HG03159 (cell line): ENCODE measurements around the gene C6orf15.

Experiments used
- ATAC-seq: cut with Tn5 transposase; IDR thresholded peaks from one replicate; pipeline ENCODE4 v1.9.1; 2021; ENCODE audit warnings: mild to moderate bottlenecking, moderate library complexity; ENCODE audit not compliant: unreplicated experiment

Gene C6orf15

GRCh38 chr6:31112478-31112877 lies at the start of gene C6orf15:
Gene C6orf15, minus strand, starts transcription at chr6:31112575. Its CDS starts 20 bp downstream, at chr6:31112555.
- ATAC-seq, result no peak

GRCh38 chr6:31161216-31162126 lies 49.1 kb upstream of the C6orf15 start:
- no peak for ATAC-seq

DNA sequence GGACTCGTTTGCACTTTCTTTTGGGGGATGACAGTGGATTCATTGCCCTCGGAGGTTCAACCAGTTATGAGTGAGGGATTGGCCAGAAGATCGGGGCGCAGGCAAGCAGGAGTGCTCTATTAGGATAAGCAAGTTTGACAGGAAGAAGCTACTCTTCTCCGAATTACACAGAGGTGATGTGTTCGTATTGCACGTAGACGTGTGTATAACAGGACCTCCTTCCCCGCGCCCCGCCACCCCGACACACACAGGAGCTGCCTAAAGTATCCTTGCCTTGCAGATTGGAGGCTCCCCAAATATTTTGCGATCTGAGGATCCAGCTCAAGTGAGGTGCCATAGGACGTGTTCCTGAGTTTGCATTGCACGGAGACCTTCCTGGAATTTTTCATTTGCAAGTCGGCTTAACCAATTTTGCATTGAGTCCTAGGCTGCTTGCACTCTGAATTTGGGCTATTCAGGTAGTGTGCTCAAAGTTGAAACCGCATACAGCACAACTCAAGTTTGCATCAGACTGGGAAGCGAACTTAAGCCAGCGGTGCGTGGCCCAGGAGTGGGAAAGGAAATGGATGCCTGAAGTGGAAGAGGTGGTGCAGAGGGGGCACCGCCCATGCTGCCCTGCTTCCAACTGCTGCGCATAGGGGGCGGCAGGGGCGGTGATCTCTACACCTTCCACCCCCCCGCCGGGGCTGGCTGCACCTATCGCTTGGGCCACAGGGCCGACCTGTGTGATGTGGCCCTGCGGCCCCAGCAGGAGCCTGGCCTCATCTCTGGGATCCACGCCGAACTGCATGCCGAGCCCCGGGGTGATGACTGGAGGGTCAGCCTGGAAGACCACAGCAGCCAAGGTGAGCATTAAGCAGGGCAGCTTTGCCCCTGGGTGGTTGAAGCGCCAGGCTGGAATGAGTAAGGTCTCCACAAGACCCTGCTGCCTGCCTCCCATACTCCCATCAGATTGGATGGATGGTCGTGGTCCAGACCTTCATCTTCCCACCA lies 46.8 kb upstream of the C6orf15 start:
- peak; percentile 3 for ATAC-seq

DNA sequence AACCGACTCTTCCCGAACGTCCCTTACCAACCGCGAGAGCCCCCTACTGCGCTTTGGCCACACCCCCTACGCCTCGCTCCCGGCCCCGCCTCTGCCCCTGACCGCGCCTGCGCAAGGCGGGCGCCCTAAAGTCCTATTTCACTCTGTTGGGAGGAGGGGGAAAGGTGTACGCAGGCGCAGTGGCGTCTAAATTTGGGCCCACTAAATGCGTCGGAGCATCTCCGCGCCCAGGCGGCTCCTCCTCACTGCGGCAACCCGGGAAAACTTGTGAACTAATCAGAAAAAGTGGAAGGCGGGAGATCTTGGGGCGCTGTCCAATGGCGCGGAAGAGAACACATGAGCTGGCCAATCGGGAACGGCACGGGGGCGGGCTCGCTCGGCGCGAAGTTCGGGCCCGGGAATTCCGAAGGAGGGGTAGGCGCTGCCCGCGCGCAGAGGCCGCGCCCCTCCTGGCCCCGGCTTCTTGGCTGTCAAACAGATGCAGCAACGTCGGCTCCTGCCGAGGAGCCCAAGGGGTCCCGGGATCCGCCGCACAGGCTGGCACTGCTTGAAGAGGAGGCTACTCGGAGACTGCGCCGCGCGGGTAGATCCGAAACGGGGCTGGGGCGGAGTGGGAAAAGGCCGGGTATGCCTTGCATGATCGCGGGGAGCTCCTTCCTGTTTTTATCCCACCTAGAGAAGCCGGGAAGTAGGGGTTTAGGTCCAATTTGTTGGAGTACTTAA lies 45.9 kb upstream of the C6orf15 start, which contains the start of gene TCF19:
Gene TCF19, plus strand, starts transcription at position 450 of the 723 bp plus-strand sequence. CDS start 881 bp downstream, outside the sequence.
- peak; percentile 85 for ATAC-seq

DNA sequence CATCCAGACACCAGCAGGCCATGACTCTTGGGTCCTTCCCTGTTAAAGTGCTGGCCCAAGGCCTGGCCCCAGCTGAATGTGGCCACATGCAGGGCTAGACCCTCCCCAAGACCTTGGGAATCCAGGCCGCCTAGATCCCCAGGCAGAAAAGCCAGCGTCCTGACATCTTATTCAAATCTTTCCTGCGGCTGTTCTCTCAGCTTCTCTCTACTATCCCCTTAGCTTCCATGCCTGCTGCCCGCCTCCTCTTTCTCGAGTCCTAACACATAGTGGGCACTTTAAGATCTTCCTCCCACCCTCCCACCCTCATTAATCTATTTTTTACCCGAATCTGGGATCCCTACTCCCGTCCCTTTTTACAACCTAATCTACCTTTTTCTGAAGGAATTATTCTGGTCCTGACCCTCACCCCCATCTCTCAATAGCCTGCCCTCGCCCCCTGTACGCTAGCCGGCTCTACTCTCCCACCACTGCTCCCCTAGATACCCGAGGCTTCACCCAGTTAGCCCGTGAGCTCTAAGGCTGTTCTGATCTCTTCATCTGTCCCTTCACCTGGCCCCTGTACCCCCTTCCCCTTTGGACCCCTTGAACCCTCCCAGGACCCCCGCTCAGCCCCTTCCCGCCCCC lies 45.3 kb upstream of the C6orf15 start, which contains the start of gene CCHCR1:
Gene CCHCR1, minus strand, starts transcription at position 290 of the 627 bp plus-strand sequence. Its CDS starts 202 bp downstream, at position 88.
- ATAC-seq, result peak; percentile 3

DNA sequence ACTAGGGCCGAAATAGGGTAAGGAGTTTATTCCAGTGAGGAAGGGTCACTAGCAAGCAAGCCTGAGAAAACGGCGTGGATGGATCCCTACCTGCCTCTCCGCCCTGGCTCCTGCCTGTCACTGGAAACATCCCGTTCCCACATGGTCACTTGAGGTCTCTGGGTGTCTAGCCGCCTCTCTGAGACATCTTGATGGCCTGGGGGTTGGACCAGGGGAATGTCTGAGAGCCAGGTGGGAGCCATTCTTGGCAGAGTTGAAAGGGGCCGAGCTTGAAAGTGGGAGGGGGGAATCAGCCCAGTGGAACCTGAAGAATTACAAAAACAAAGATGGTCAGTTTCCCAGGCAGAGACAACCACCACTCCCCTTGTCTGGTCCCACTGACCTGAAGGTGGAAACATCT lies 44.3 kb upstream of the C6orf15 start:
- no peak for ATAC-seq

DNA sequence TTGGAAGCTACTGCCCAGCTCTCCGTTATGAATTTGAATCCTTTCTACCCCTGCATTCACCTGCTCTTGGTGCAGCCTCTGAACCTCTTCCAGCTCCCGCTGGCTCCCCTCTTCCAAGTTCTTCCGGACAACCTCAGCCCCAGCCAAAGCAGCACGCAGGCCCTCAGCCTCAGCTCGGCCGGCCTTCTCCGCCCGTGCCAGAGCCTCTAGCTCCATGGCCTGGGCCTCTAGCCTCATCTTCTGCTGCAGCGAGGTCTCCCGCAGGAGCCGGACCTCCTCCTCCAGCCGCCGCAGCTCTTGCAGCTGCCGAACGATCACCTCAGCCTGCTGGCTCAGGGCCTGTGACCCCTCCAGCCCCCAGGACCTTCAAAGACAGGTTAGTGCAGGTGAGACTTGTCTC lies 42.1 kb upstream of the C6orf15 start:
- no peak for ATAC-seq

DNA sequence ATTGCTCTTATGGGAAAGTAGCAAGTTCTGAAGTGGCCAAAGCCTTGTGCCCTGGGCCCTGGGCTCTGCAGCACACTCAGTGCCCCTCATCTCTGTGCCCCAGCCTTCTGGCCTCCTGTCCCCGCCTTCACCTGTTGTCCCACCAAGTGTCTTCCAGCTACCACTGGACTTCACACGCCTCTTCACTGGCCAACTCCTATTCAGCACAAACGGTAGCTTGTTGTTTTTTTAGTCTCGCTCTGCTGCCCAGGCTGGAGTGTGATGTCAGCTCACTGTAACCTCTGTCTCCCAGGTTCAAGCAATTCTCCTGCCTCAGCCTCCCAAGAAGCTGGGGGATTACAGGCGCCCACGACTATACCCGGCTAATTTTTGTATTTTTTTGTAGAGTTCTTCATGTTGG lies 40.4 kb upstream of the C6orf15 start:
- no peak for ATAC-seq

- no peak for ATAC-seq
These were observed 37.6 kb upstream of the C6orf15 start for GRCh38 chr6:31149827-31150447.

GRCh38 chr6:31145386-31145785 lies 33.0 kb upstream of the C6orf15 start:
- no peak for ATAC-seq

DNA sequence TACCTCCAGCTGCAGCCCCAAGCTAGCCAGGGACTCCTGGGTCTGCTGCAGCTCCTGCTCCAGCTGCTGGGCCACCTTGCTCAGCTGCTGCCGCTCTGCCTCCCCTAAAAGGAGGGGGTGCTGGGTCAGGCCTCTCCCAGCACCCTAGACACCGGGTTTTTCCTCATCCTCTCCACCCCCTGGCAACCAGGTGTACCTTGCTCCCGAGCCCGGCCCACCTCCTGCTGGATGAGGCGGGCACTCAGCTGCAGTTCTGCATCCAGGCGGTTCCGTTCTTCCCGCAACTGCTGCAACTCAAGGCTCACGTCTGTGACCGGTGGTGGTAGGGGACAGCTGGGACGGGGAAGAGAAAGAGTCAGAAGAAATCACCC lies 32.6 kb upstream of the C6orf15 start:
- no peak for ATAC-seq

DNA sequence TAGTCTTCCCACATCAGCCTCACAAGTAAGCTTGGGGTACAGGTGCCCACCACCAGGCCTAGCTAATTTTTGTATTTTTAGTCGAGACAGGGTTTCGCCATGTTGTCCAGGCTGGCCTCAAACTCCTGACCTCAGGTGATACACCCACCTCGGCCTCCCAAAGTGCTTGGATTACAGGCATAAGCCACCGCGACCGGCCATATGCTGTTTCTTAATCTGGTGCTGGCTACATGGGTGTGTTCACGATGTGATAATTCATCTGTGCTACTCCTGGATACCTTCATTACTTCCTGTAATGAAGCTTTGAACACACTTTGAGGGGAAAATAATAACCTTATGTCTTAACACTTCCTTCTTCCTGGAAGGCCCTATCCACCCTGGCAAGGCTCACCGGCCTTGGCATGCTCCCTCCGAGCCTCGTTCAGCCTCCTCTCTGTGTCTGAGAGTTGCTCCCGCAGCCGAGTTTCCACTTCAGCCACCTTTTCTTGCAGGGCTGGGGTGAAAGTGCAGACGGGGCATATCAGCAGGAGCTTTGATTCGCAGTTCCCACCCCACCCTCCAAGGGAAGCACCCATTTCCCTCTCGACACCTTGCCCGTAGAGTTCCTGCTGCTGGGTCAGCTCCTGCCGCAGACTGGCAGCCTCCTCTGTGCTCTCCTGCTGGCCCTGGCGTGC lies 32.1 kb upstream of the C6orf15 start:
- no peak for ATAC-seq

DNA sequence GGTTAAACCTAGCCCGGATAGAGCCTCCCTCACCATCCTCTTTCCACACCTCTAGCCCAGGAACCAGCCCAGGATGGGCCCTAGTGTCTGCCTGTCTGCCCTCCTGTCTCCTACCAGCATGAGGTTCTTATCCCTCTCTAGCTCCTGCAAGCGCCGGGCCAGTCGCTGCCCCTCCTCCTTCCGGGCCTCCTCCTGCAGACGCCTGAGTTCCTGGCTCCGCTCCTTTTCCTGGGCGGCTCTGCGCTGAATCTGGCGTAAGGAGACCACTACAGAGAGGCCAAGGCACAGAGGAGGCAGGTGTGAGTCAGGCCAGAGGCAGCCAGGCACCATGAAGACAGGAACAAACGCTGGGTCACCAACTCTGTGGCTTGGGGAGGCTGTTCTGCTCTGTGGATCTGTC lies 30.8 kb upstream of the C6orf15 start:
- ATAC-seq, result no peak

DNA sequence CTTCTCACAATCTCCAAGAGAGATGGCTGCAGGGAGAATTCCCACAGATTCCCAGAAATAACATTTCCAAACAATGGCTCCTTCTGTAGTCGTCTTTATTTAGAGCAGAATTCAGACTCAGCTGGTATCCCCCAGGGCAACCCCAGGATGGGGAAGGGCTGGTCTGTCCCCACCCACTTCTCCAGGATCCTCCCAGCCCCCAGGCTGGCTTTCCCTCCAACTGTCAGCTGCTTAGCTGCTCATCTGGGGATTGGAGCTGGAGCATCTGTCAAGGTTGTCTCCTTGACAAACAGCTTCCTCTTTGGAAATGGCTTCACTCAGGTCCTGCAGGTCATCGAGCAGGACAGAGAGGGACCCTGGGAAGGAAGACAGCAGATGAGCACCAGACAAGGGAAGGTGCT lies 30.0 kb upstream of the C6orf15 start:
- no peak for ATAC-seq

DNA sequence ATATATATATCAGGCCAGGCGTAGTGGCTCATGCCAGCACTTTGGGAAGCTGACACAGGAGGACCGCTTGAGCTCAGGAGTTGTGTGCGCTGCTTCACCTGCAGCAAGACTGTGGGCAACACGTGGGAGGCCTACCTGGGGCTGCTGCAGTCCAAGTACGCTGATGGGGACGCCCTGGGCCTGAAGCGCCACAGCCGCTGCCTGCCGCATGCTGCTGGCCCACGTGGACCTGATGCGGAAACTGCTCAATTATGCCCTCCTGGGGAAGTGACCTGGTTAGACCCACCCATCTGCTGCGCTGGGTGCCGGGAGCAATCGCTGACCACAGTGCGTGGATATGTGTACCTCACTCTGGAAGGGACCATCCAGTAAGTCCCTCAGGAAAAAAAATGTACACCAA lies 28.3 kb upstream of the C6orf15 start:
- ATAC-seq, result no peak

- ATAC-seq, result no peak
These were observed 27.2 kb upstream of the C6orf15 start for GRCh38 chr6:31139599-31139998.

DNA sequence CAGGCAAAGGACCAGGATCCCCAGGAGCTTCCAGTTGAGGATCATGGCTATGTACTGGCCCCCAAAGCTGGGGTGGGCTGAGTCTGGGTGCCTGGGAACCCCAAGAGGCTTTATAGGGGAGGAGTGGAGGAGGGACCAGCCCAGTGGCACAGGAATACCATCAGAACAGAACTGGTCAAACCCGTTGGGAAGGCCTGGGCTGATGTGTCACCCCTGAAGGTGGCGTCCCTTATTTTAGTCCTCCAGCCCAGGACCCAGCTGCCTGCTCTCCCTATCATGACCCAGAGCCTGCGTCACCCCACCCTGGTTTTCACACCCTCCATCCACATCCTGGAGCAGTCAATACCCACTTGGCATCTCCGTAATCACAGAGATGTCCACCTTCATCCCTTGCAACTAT lies 26.6 kb upstream of the C6orf15 start, which contains the start of gene PSORS1C2:
Gene PSORS1C2, minus strand, starts transcription at position 85 of the 400 bp plus-strand sequence. Its CDS starts 40 bp downstream, at position 45.
- no peak for ATAC-seq

DNA sequence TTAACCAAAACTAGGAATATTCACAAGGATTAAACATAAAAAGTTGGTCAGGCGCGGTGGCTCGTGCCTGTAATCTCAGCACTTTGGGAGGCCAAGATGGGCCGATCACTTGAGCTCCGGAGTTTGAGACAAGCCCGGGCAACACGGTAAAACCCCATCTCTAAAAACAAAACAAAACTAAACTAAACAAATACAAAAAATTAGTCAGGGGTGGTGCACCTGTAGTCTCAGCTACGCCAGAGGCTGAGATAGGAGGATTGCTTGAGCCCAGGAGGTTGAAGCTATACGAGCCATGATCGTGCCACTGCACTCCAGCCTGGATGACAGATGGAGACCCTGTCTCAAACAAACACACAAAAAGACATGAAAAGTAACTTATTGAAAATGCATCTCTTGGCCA lies 23.3 kb upstream of the C6orf15 start:
- no peak for ATAC-seq

GRCh38 chr6:31132806-31133205 lies 20.4 kb upstream of the C6orf15 start:
- no peak for ATAC-seq
